ENCODE measurements around the gene PPP6R1.

DNA sequence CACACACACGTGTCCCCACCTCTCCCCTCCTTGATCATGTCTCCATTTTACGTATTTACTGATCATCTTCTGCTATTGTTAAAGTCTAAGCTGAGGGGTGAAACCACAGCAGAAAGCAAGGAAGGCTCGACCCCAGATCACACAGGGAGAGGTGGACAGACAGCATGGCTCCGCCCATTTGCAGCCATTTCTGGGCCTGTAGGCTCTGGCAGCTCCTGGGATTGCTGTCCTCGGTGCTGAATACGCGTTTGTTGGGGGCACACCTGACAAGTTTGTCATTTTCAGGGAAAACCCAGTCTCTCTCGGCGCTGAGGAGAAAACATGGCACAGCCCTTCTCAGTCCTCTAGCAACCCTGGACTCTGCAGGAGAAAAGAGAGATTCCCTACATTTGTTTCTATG, 38.3 kb downstream of the PPP6R1 start:
- TF ChIP-seq, protein P1, sequence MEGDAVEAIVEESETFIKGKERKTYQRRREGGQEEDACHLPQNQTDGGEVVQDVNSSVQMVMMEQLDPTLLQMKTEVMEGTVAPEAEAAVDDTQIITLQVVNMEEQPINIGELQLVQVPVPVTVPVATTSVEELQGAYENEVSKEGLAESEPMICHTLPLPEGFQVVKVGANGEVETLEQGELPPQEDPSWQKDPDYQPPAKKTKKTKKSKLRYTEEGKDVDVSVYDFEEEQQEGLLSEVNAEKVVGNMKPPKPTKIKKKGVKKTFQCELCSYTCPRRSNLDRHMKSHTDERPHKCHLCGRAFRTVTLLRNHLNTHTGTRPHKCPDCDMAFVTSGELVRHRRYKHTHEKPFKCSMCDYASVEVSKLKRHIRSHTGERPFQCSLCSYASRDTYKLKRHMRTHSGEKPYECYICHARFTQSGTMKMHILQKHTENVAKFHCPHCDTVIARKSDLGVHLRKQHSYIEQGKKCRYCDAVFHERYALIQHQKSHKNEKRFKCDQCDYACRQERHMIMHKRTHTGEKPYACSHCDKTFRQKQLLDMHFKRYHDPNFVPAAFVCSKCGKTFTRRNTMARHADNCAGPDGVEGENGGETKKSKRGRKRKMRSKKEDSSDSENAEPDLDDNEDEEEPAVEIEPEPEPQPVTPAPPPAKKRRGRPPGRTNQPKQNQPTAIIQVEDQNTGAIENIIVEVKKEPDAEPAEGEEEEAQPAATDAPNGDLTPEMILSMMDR (conservative IDR thresholded peaks at IDR 0.05) = no peak
- TF ChIP-seq EZH2 (IDR thresholded peaks at IDR 0.05; ENCODE audit: low read depth) = no peak
